ENCODE measurements around the gene FAM13A.
A peak's percentile ranks its signal among the peaks of the same experiment; 100 is the strongest.
"Not testable (repeated sequence)": the region's sequence is repeated elsewhere in the genome, so short reads cannot be mapped to it uniquely, and the experiment has no call there.

The FAM13A gene

GRCh38 chr4:89067417-89067816 lies 10.4 kb upstream of the FAM13A start:
- Histone ChIP-seq H3K36me3 (ENCODE audit: control insufficient read depth, insufficient read depth, low read length) (no peaks in the 10 kb centered on the region), H3K4me1 (ENCODE audit: control insufficient read depth, insufficient read depth, low read length) (no peaks in the 10 kb centered on the region), H3K9me3 (ENCODE audit: control insufficient read depth, low read length) (no peaks in the 10 kb centered on the region), H3K4me3 (ENCODE audit: low read length) (no peak overlapping the region), H3K27me3 (ENCODE audit: control insufficient read depth, insufficient read depth, low read length) (no peaks in the 10 kb centered on the region), H3K9ac (ENCODE audit: low read length) (no peak overlapping the region)

DNA sequence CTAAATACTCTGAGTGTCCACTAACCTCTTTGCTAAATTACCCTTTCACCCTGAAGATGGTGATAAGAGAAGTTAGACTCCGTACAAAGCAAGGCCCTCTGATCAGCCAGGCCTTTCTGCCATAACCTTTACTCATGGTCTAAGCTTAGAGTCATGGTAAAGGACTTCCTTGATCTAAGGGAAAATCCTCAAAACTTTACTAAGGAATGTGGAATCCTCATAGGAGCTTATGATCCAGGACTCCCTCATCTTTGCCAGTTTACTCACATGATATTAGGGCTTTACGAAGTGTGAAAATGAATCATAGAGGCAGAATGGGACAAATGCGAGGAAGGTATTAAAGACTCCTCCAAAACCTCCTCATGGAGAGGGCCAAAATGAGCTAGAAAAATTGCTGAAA lies 7.9 kb upstream of the FAM13A start:
- no peaks in the 10 kb centered on the region for H3K9me3 ChIP-seq (ENCODE audit: control insufficient read depth, low read length)
- H3K9ac ChIP-seq (ENCODE audit: low read length), result no peak overlapping the region
- H3K36me3 ChIP-seq (ENCODE audit: control insufficient read depth, insufficient read depth, low read length), result no peaks in the 10 kb centered on the region
- H3K4me1 ChIP-seq (ENCODE audit: control insufficient read depth, insufficient read depth, low read length), result no peaks in the 10 kb centered on the region
- H3K27me3 ChIP-seq (ENCODE audit: control insufficient read depth, insufficient read depth, low read length), result no peaks in the 10 kb centered on the region
- H3K4me3 ChIP-seq (ENCODE audit: low read length), result no peak overlapping the region

GRCh38 chr4:89057844-89058243 lies 859 bp upstream of the FAM13A start:
- not testable (repeated sequence) for H3K27me3 ChIP-seq (ENCODE audit: control insufficient read depth, insufficient read depth, low read length); H3K4me1 ChIP-seq (ENCODE audit: control insufficient read depth, insufficient read depth, low read length); H3K4me3 ChIP-seq (ENCODE audit: low read length); H3K9ac ChIP-seq (ENCODE audit: low read length); H3K9me3 ChIP-seq (ENCODE audit: control insufficient read depth, low read length); H3K36me3 ChIP-seq (ENCODE audit: control insufficient read depth, insufficient read depth, low read length)

DNA sequence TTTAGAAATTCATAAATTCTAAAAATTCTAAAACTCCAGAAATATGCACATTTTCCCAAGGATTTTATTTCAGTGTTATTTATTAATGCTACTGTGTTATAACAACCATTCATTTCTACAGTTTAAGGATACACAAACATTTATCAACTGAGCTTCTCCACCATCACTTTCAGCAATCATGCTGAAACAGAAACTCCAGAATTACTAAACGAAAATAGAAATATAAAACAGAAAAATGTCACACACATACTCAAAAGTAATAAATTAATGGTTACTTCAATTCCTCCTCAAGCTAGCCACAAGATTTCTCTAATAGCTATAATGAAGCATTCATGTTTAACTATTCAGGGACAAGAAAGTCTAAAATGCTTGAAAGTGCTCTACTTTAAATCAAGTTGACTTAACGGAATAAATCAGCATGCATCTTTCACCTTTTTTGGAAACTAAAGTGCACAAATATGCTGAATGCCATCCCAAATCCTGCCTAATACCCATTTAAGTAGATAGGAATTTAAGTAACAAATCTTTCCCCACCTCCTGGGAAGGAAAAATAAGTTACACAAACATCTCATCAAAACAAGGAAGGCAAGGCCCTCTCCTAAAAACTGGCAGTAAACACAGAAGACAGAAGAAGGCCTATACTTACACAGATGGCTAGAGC lies 563 bp downstream of the FAM13A start:
- Histone ChIP-seq H3K4me3 (ENCODE audit: low read length) (peak overlapping the region; percentile 56), H3K9ac (ENCODE audit: low read length) (peak overlapping the region; percentile 49), H3K4me1 (ENCODE audit: control insufficient read depth, insufficient read depth, low read length) (peaks cover 8% of the 10 kb centered on the region), H3K9me3 (ENCODE audit: control insufficient read depth, low read length) (no peaks in the 10 kb centered on the region), H3K36me3 (ENCODE audit: control insufficient read depth, insufficient read depth, low read length) (no peaks in the 10 kb centered on the region), H3K27me3 (ENCODE audit: control insufficient read depth, insufficient read depth, low read length) (no peaks in the 10 kb centered on the region)

GRCh38 chr4:89055157-89056080 lies 1.6 kb downstream of the FAM13A start:
- no peaks in the 10 kb centered on the region for H3K36me3 ChIP-seq (ENCODE audit: control insufficient read depth, insufficient read depth, low read length)
- peaks cover 8% of the 10 kb centered on the region for H3K4me1 ChIP-seq (ENCODE audit: control insufficient read depth, insufficient read depth, low read length)
- H3K9me3 ChIP-seq (ENCODE audit: control insufficient read depth, low read length), result no peaks in the 10 kb centered on the region
- no peak overlapping the region for H3K4me3 ChIP-seq (ENCODE audit: low read length)
- H3K27me3 ChIP-seq (ENCODE audit: control insufficient read depth, insufficient read depth, low read length), result no peaks in the 10 kb centered on the region
- H3K9ac ChIP-seq (ENCODE audit: low read length), result peak overlapping the region; percentile 17

GRCh38 chr4:89054627-89055026 lies 2.4 kb downstream of the FAM13A start:
- no peaks in the 10 kb centered on the region for H3K9me3 ChIP-seq (ENCODE audit: control insufficient read depth, low read length)
- peaks cover 8% of the 10 kb centered on the region for H3K4me1 ChIP-seq (ENCODE audit: control insufficient read depth, insufficient read depth, low read length)
- H3K9ac ChIP-seq (ENCODE audit: low read length), result no peak overlapping the region
- no peaks in the 10 kb centered on the region for H3K27me3 ChIP-seq (ENCODE audit: control insufficient read depth, insufficient read depth, low read length)
- H3K4me3 ChIP-seq (ENCODE audit: low read length), result no peak overlapping the region
- H3K36me3 ChIP-seq (ENCODE audit: control insufficient read depth, insufficient read depth, low read length), result no peaks in the 10 kb centered on the region

DNA sequence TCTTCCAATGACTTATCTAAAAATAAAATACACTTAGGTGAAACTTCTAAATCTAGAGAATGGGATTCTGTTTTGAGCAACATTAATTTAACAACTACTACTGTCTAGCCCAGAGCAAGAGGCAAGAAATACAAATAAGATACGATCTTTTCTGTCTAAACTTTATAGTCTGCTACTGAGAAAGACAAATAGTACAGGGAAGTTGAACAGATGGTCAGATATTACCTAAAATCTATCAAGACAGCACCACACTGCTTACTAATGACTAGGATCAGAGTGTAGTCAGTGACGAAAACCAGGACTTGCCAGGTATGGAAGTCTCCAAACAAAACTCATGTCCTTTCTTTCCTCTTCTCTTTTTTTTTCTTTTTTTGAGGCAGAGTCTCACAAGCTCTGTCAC lies 7.1 kb downstream of the FAM13A start:
- H3K9ac ChIP-seq (ENCODE audit: low read length), result no peak overlapping the region
- H3K9me3 ChIP-seq (ENCODE audit: control insufficient read depth, low read length), result no peaks in the 10 kb centered on the region
- H3K4me3 ChIP-seq (ENCODE audit: low read length), result no peak overlapping the region

DNA sequence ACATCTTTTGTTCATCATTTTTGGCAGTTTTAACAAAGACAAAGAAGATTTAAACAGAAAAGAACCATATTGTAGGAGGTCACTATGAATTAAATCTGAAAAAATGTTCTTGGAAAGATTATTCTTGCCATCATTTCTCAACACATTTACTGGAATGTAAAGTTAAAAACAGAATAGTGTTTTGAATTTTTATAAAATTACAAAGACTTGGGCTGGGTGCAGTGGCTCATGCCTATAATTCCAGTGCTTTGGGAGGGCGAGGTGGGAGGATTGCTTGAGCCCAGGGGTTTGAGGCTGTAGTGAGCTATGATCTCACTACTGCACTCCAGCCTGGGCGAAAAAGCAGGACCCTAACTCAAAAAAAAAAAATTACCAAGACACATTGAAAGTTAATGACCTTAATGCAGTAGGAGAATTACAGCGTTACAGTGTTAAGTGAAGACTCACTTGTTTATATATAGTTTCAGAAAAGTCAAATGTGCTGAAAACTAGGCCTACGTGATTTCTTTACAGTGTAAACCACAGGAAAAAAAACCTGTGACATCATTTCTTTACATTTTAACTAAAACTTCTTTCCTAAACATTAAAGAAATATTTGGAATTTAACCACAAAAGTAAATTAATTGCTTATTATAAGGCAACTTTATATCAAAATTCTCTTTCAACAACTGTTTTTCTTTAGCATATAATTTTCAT lies 7.9 kb downstream of the FAM13A start:
- Histone ChIP-seq H3K9ac (ENCODE audit: low read length) (no peak overlapping the region), H3K4me3 (ENCODE audit: low read length) (no peak overlapping the region)

More for the DNA sequence above, 7.1 kb downstream of the FAM13A start:
- H3K36me3 ChIP-seq (ENCODE audit: control insufficient read depth, insufficient read depth, low read length), result no peaks in the 10 kb centered on the region
- H3K27me3 ChIP-seq (ENCODE audit: control insufficient read depth, insufficient read depth, low read length), result no peaks in the 10 kb centered on the region
- peaks cover 5% of the 10 kb centered on the region for H3K4me1 ChIP-seq (ENCODE audit: control insufficient read depth, insufficient read depth, low read length)

GRCh38 chr4:89044147-89044900 lies 12.7 kb downstream of the FAM13A start:
- H3K9me3 ChIP-seq (ENCODE audit: control insufficient read depth, low read length), result no peaks in the 10 kb centered on the region
- no peaks in the 10 kb centered on the region for H3K36me3 ChIP-seq (ENCODE audit: control insufficient read depth, insufficient read depth, low read length)
- H3K27me3 ChIP-seq (ENCODE audit: control insufficient read depth, insufficient read depth, low read length), result no peaks in the 10 kb centered on the region
- no peaks in the 10 kb centered on the region for H3K4me1 ChIP-seq (ENCODE audit: control insufficient read depth, insufficient read depth, low read length)
- no peak overlapping the region for H3K4me3 ChIP-seq (ENCODE audit: low read length)
- H3K9ac ChIP-seq (ENCODE audit: low read length), result no peak overlapping the region

More for the DNA sequence above, 7.9 kb downstream of the FAM13A start:
- no peaks in the 10 kb centered on the region for H3K27me3 ChIP-seq (ENCODE audit: control insufficient read depth, insufficient read depth, low read length)
- H3K4me1 ChIP-seq (ENCODE audit: control insufficient read depth, insufficient read depth, low read length), result no peaks in the 10 kb centered on the region
- H3K9me3 ChIP-seq (ENCODE audit: control insufficient read depth, low read length), result no peaks in the 10 kb centered on the region
- H3K36me3 ChIP-seq (ENCODE audit: control insufficient read depth, insufficient read depth, low read length), result no peaks in the 10 kb centered on the region

DNA sequence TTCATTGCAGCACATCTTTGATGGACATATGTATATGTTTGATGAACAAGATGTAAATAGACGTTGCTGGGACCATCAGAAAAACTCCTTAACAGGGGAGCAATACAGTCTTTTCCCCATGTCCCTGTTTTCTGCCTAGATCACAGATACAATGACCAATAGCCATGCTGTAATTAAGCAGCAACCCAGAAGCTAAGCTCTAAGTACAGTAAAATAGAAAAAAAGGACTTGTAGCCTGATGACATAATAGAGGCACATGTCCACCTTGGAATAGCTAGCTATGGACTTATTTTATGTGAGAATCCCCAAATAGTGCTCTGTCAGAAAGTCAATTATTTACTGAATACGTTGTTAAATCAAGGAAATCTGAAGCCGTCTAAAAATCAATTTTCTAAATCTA lies 14.9 kb downstream of the FAM13A start:
- no peaks in the 10 kb centered on the region for H3K36me3 ChIP-seq (ENCODE audit: control insufficient read depth, insufficient read depth, low read length)
- H3K4me3 ChIP-seq (ENCODE audit: low read length), result no peak overlapping the region
- H3K4me1 ChIP-seq (ENCODE audit: control insufficient read depth, insufficient read depth, low read length), result no peaks in the 10 kb centered on the region
- no peaks in the 10 kb centered on the region for H3K9me3 ChIP-seq (ENCODE audit: control insufficient read depth, low read length)
- H3K9ac ChIP-seq (ENCODE audit: low read length), result no peak overlapping the region
- no peaks in the 10 kb centered on the region for H3K27me3 ChIP-seq (ENCODE audit: control insufficient read depth, insufficient read depth, low read length)

GRCh38 chr4:89039730-89040338 lies 17.2 kb downstream of the FAM13A start:
- no peaks in the 10 kb centered on the region for H3K27me3 ChIP-seq (ENCODE audit: control insufficient read depth, insufficient read depth, low read length)
- no peak overlapping the region for H3K9ac ChIP-seq (ENCODE audit: low read length)
- H3K4me3 ChIP-seq (ENCODE audit: low read length), result no peak overlapping the region
- no peaks in the 10 kb centered on the region for H3K9me3 ChIP-seq (ENCODE audit: control insufficient read depth, low read length)
- no peaks in the 10 kb centered on the region for H3K36me3 ChIP-seq (ENCODE audit: control insufficient read depth, insufficient read depth, low read length)
- no peaks in the 10 kb centered on the region for H3K4me1 ChIP-seq (ENCODE audit: control insufficient read depth, insufficient read depth, low read length)

All from mucosa of stomach (tissue), 1 donor.